HG02763 (cell line): ENCODE results near the gene TTYH3.

ENCODE experiments used
- ATAC-seq: cut with Tn5 transposase; IDR thresholded peaks from one replicate; pipeline ENCODE4 v1.9.1; 2021; ENCODE audit warnings: mild to moderate bottlenecking, moderate library complexity; ENCODE audit not compliant: unreplicated experiment

Gene TTYH3

GRCh38 chr7:2701832-2702593, 70.2 kb downstream of the TTYH3 start:
- no peak for ATAC-seq

- no peak for ATAC-seq
Measured at GRCh38 chr7:2702594-2702957, 70.8 kb downstream of the TTYH3 start.

GRCh38 chr7:2705371-2706096, 73.7 kb downstream of the TTYH3 start:
- ATAC-seq = no peak

GRCh38 chr7:2706685-2707126, 74.9 kb downstream of the TTYH3 start:
- ATAC-seq = no peak

- ATAC-seq = no peak
Measured at GRCh38 chr7:2707481-2707880, 75.7 kb downstream of the TTYH3 start.

- no peak for ATAC-seq
Measured at GRCh38 chr7:2708041-2708440, 76.3 kb downstream of the TTYH3 start.

GRCh38 chr7:2708547-2709310, 76.9 kb downstream of the TTYH3 start:
- ATAC-seq = no peak

- ATAC-seq = peak; percentile 58
Measured at GRCh38 chr7:2709553-2710285, 77.9 kb downstream of the TTYH3 start.

GRCh38 chr7:2710286-2710655, 78.5 kb downstream of the TTYH3 start:
- peak; percentile 53 for ATAC-seq

- no peak for ATAC-seq
Measured at GRCh38 chr7:2710901-2711551, 79.2 kb downstream of the TTYH3 start.

- ATAC-seq = no peak
Measured at GRCh38 chr7:2711895-2712675, 80.3 kb downstream of the TTYH3 start.

GRCh38 chr7:2713370-2713769, 81.6 kb downstream of the TTYH3 start:
- no peak for ATAC-seq

- no peak for ATAC-seq
Measured at GRCh38 chr7:2713978-2714377, 82.2 kb downstream of the TTYH3 start.
